Prostate gland (tissue), 2 donors: ENCODE measurements around the gene STARD6. TPM values are rescaled to one million over a fixed set of nuclear protein-coding genes. Genes with fewer than 3 reads are reported as not detected.

Source experiments
- DNase-seq: peaks from one replicate; pipeline ENCODE4 v3.0.0-alpha.2; 2019; ENCODE audit warnings: low spot score
- H3K27ac ChIP-seq, 2 donors: fragments of 200-600 bp; sonication (generic); 2 replicates each; pipeline ENCODE4 v1.5.1; 2017 to 2019
- H3K27me3 ChIP-seq: fragments of 200-600 bp; sonication (generic); replicated peaks from 2 replicates; pipeline ENCODE4 v1.5.1; 2019; ENCODE audit not compliant: insufficient read depth
- H3K36me3 ChIP-seq, 2 donors: fragments of 200-600 bp; sonication (generic); 1 replicate in 1 of 2; 2 replicates in 1 of 2; pipeline versions ENCODE4 v1.5.1 to v1.8.1; 2017 to 2019
- H3K4me1 ChIP-seq: fragments of 200-600 bp; sonication (generic); replicated peaks from 2 replicates; pipeline ENCODE4 v1.5.1; 2019
- H3K4me3 ChIP-seq, 2 donors: fragments of 200-600 bp; sonication (generic); 2 replicates each; pipeline ENCODE4 v1.5.1; 2017 to 2019
- H3K9me3 ChIP-seq: fragments of 200-600 bp; sonication (generic); 2 replicates; pipeline ENCODE4 v1.5.1; 2017
- CTCF ChIP-seq, 4 experiments: fragments of 200-600 bp in 2 of 4; fragments of 450-650 bp in 2 of 4; sonication (generic) in 2 of 4; IDR thresholded peaks; 1 replicate in 3 of 4; 2 replicates in 1 of 4; pipeline ENCODE4 v1.5.1; 2016 to 2019; ENCODE audit warnings: antibody characterized with exemption in 4 of 4, mild to moderate bottlenecking in 2 of 4, moderate library complexity in 2 of 4
- POLR2A ChIP-seq: fragments of 450-650 bp; IDR thresholded peaks from one replicate; pipeline ENCODE4 v1.6.1; 2016; ENCODE audit warnings: antibody characterized with exemption, mild to moderate bottlenecking
- POLR2AphosphoS5 ChIP-seq: sonication (generic); formaldehyde crosslinking; IDR thresholded peaks from one replicate; pipeline ENCODE4 v1.6.1; 2017; ENCODE audit warnings: antibody characterized with exemption
- WGBS: methylation state at CpG from one replicate; pipeline ENCODE4 v1.1.5; 2018; 5-methylcytosine and 5-hydroxymethylcytosine counted together
- intact Hi-C: fragments of 100-400 bp; cut with DNase I; formaldehyde crosslinking; loops from one replicate; pipeline ENCODE4 v1.14.2; 2022
- total RNA-seq, 2 donors: library from RNA; depleted of rRNA; stranded (reverse); fragments of >200 nt; gene quantifications; one replicate each; pipeline ENCODE4 v1.1.0, GENCODE V29; 2016

STARD6 gene
- total RNA-seq, 2 donors from 2014 or later: not detected

GRCh38 chr18:54296062-54296461 is 61.6 kb downstream of the STARD6 start:
- intact Hi-C loops: no loop called here
- Histone ChIP-seq H3K4me3 (no peak overlapping the region), H3K36me3 (no peaks in the 10 kb centered on the region), H3K27me3 (no peaks in the 10 kb centered on the region), H3K9me3 (no peaks in the 10 kb centered on the region), H3K4me1 (no peaks in the 10 kb centered on the region), H3K27ac (no peak overlapping the region)
- no peak for TF ChIP-seq POLR2A
- no peak for TF ChIP-seq CTCF (IDR thresholded peaks at IDR 0.05)
- no peak for TF ChIP-seq POLR2AphosphoS5
- 67% methylated on average over 2 of the region's 2 CpGs for WGBS
- no peak for DNase-seq

GRCh38 chr18:54294274-54294673 is 63.4 kb downstream of the STARD6 start:
- 95% methylated on average over 4 of the region's 4 CpGs for WGBS
- no peak for DNase-seq
- Histone ChIP-seq H3K4me3 (no peak overlapping the region), H3K9me3 (no peaks in the 10 kb centered on the region), H3K27me3 (no peaks in the 10 kb centered on the region), H3K36me3 (no peaks in the 10 kb centered on the region), H3K4me1 (no peaks in the 10 kb centered on the region), H3K27ac (no peak overlapping the region)
- no peak for TF ChIP-seq POLR2A
- no peak for TF ChIP-seq POLR2AphosphoS5
- intact Hi-C loops: no loop called here

- H3K4me3 ChIP-seq: no peak overlapping the region
- intact Hi-C loops: no loop called here
- WGBS: 92% methylated on average over 8 of the region's 8 CpGs
- H3K9me3 ChIP-seq: no peaks in the 10 kb centered on the region
- peaks cover 0 to 11% of the 10 kb centered on the region in 2 donors for H3K36me3 ChIP-seq
- TF ChIP-seq POLR2AphosphoS5 (no peak), POLR2A (no peak), CTCF (IDR thresholded peaks at IDR 0.05) (no peak)
- H3K4me1 ChIP-seq: no peaks in the 10 kb centered on the region
- no peaks in the 10 kb centered on the region for H3K27me3 ChIP-seq
- no peak for DNase-seq
- no peak overlapping the region for H3K27ac ChIP-seq
Measured at GRCh38 chr18:54284981-54285785, 72.5 kb downstream of the STARD6 start.

- Histone ChIP-seq H3K9me3 (no peaks in the 10 kb centered on the region), H3K4me1 (no peaks in the 10 kb centered on the region), H3K27ac (no peak overlapping the region), H3K27me3 (no peaks in the 10 kb centered on the region), H3K36me3 (peaks cover 0 to 11% of the 10 kb centered on the region in 2 donors), H3K4me3 (no peak overlapping the region)
- TF ChIP-seq CTCF (IDR thresholded peaks at IDR 0.05) (no peak), POLR2AphosphoS5 (no peak), POLR2A (no peak)
- 92% methylated on average over 3 of the region's 3 CpGs for WGBS
- intact Hi-C loops: no loop called here
- no peak for DNase-seq
Measured at GRCh38 chr18:54284535-54284934, 73.1 kb downstream of the STARD6 start.

- intact Hi-C loops: no loop called here
- H3K4me3 ChIP-seq: no peak overlapping the region
- no peaks in the 10 kb centered on the region for H3K4me1 ChIP-seq
- H3K36me3 ChIP-seq: no peaks in the 10 kb centered on the region
- H3K27me3 ChIP-seq: no peaks in the 10 kb centered on the region
- no peak for DNase-seq
- no peak overlapping the region for H3K27ac ChIP-seq
- TF ChIP-seq CTCF (IDR thresholded peaks at IDR 0.05) (no peak), POLR2AphosphoS5 (no peak), POLR2A (no peak)
- H3K9me3 ChIP-seq: no peaks in the 10 kb centered on the region
Measured at GRCh38 chr18:54280220-54280569, 77.5 kb downstream of the STARD6 start.
